Measurements from ENCODE around the gene SLC35G4.
A peak's percentile ranks its signal among the peaks of the same experiment; 100 is the strongest.

SLC35G4 gene

GRCh38 chr18:11651899-11652298, 42.5 kb downstream of the SLC35G4 start:
- Histone ChIP-seq H2AFZ (ENCODE audit: low read depth, low read length) (no peak overlapping the region), H3K9me3 (ENCODE audit: insufficient read depth, low read length) (no peaks in the 10 kb centered on the region), H3K4me2 (ENCODE audit: low read length) (no peak overlapping the region), H3K27me3 (ENCODE audit: low read depth, low read length) (peaks cover 24% of the 10 kb centered on the region), H3K9ac (ENCODE audit: low read length) (no peak overlapping the region), H3K4me1 (ENCODE audit: low read length) (peaks cover 3% of the 10 kb centered on the region; the same call in 1 of the 2 replicates), H4K20me1 (ENCODE audit: insufficient read depth, low read length) (no peaks in the 10 kb centered on the region), H3K4me3 (ENCODE audit: low read length) (no peak overlapping the region), H3K36me3 (replicated peaks; ENCODE audit: low read depth, low read length) (no peaks in the 10 kb centered on the region), H3K27ac (ENCODE audit: low read length) (no peak overlapping the region), H3K79me2 (ENCODE audit: low read length) (no peaks in the 10 kb centered on the region)
- TF ChIP-seq EZH2phosphoT487 (IDR thresholded peaks at IDR 0.05; ENCODE audit: low read depth) = no peak
- no peak for TF ChIP-seq CTCF (IDR thresholded peaks at IDR 0.05; ENCODE audit: low read depth, low read length)

GRCh38 chr18:11653521-11653920, 44.1 kb downstream of the SLC35G4 start:
- no peaks in the 10 kb centered on the region for H4K20me1 ChIP-seq (ENCODE audit: insufficient read depth, low read length)
- no peaks in the 10 kb centered on the region for H3K36me3 ChIP-seq (replicated peaks; ENCODE audit: low read depth, low read length)
- no peak overlapping the region for H3K27ac ChIP-seq (ENCODE audit: low read length)
- H3K4me1 ChIP-seq (ENCODE audit: low read length) = peaks cover 3% of the 10 kb centered on the region; the same call in 1 of the 2 replicates
- no peak overlapping the region for H2AFZ ChIP-seq (ENCODE audit: low read depth, low read length)
- no peaks in the 10 kb centered on the region for H3K79me2 ChIP-seq (ENCODE audit: low read length)
- H3K27me3 ChIP-seq (ENCODE audit: low read depth, low read length) = peaks cover 32% of the 10 kb centered on the region
- no peaks in the 10 kb centered on the region for H3K9me3 ChIP-seq (ENCODE audit: insufficient read depth, low read length)
- no peak overlapping the region for H3K4me2 ChIP-seq (ENCODE audit: low read length)
- TF ChIP-seq EZH2phosphoT487 (IDR thresholded peaks at IDR 0.05; ENCODE audit: low read depth) = no peak
- no peak for TF ChIP-seq CTCF (IDR thresholded peaks at IDR 0.05; ENCODE audit: low read depth, low read length)
- H3K4me3 ChIP-seq (ENCODE audit: low read length) = no peak overlapping the region
- no peak overlapping the region for H3K9ac ChIP-seq (ENCODE audit: low read length)

- Histone ChIP-seq H3K4me2 (ENCODE audit: low read length) (peak overlapping the region; percentile 50), H3K27me3 (ENCODE audit: low read depth, low read length) (peaks cover 32% of the 10 kb centered on the region), H3K4me3 (ENCODE audit: low read length) (0 out of 2 replicates have a peak overlapping the region, but pooled peaks have one; percentile 19)
Observed at GRCh38 chr18:11654736-11655605, 45.6 kb downstream of the SLC35G4 start.

More at GRCh38 chr18:11654736-11655605, 45.6 kb downstream of the SLC35G4 start:
- Histone ChIP-seq H4K20me1 (ENCODE audit: insufficient read depth, low read length) (no peaks in the 10 kb centered on the region), H3K4me1 (ENCODE audit: low read length) (peaks cover 3% of the 10 kb centered on the region; the same call in 1 of the 2 replicates), H3K36me3 (replicated peaks; ENCODE audit: low read depth, low read length) (no peaks in the 10 kb centered on the region), H3K9me3 (ENCODE audit: insufficient read depth, low read length) (no peaks in the 10 kb centered on the region), H3K27ac (ENCODE audit: low read length) (no peak overlapping the region), H2AFZ (ENCODE audit: low read depth, low read length) (peak overlapping the region; percentile 77; the same call in 1 of the 2 replicates), H3K79me2 (ENCODE audit: low read length) (no peaks in the 10 kb centered on the region), H3K9ac (ENCODE audit: low read length) (no peak overlapping the region)
- TF ChIP-seq CTCF (IDR thresholded peaks at IDR 0.05; ENCODE audit: low read depth, low read length) = peak; percentile 93
- no peak for TF ChIP-seq EZH2phosphoT487 (IDR thresholded peaks at IDR 0.05; ENCODE audit: low read depth)
